GM21528 (cell line): Measurements from ENCODE around the gene PDE3A.

Experiments used
- ATAC-seq: cut with Tn5 transposase; IDR thresholded peaks from one replicate; pipeline ENCODE4 v1.9.1; 2021; ENCODE audit warnings: mild to moderate bottlenecking, moderate library complexity; ENCODE audit not compliant: unreplicated experiment, low FRiP score

Gene PDE3A

GRCh38 chr12:20489645-20490044 is 121.3 kb downstream of the PDE3A start:
- ATAC-seq, result no peak

- ATAC-seq, result no peak
These were observed 121.9 kb downstream of the PDE3A start for GRCh38 chr12:20490213-20490612.

- ATAC-seq, result no peak
These were observed 123.0 kb downstream of the PDE3A start for GRCh38 chr12:20491290-20491689.

- no peak for ATAC-seq
These were observed 124.0 kb downstream of the PDE3A start for GRCh38 chr12:20492251-20492760.

GRCh38 chr12:20493934-20494333 is 125.6 kb downstream of the PDE3A start:
- no peak for ATAC-seq

GRCh38 chr12:20494851-20495250 is 126.5 kb downstream of the PDE3A start:
- ATAC-seq, result no peak

GRCh38 chr12:20495997-20496396 is 127.7 kb downstream of the PDE3A start:
- no peak for ATAC-seq

GRCh38 chr12:20497707-20498106 is 129.4 kb downstream of the PDE3A start:
- no peak for ATAC-seq

- ATAC-seq, result no peak
These were observed 133.6 kb downstream of the PDE3A start for GRCh38 chr12:20501958-20502357.

GRCh38 chr12:20503858-20504257 is 135.5 kb downstream of the PDE3A start:
- ATAC-seq, result no peak

- no peak for ATAC-seq
These were observed 136.7 kb downstream of the PDE3A start for GRCh38 chr12:20505056-20505455.

GRCh38 chr12:20507056-20507455 is 138.7 kb downstream of the PDE3A start:
- ATAC-seq, result no peak

GRCh38 chr12:20507711-20508110 is 139.4 kb downstream of the PDE3A start:
- no peak for ATAC-seq

GRCh38 chr12:20508359-20508758 is 140.0 kb downstream of the PDE3A start:
- ATAC-seq, result no peak

- no peak for ATAC-seq
These were observed 140.6 kb downstream of the PDE3A start for GRCh38 chr12:20508962-20509361.

GRCh38 chr12:20510811-20511210 is 142.5 kb downstream of the PDE3A start:
- ATAC-seq, result no peak

GRCh38 chr12:20513189-20513588 is 144.9 kb downstream of the PDE3A start:
- ATAC-seq, result no peak

GRCh38 chr12:20514598-20514997 is 146.3 kb downstream of the PDE3A start:
- ATAC-seq, result no peak

- no peak for ATAC-seq
These were observed 152.2 kb downstream of the PDE3A start for GRCh38 chr12:20520532-20520931.

GRCh38 chr12:20523658-20524057 is 155.3 kb downstream of the PDE3A start:
- ATAC-seq, result no peak

GRCh38 chr12:20524113-20524512 is 155.8 kb downstream of the PDE3A start:
- ATAC-seq, result no peak

- ATAC-seq, result no peak
These were observed 156.8 kb downstream of the PDE3A start for GRCh38 chr12:20525064-20525610.
